HFF-Myc (cell line): Measurements from ENCODE around the gene UBE2E3.
"Not testable (repeated sequence)": the region's sequence is repeated elsewhere in the genome, so short reads cannot be mapped to it uniquely, and the experiment has no call there.

ENCODE experiments used
- DNase-seq: peaks from one replicate; pipeline ENCODE4 v3.0.0-alpha.2; 2011; ENCODE audit warnings: low read depth; ENCODE audit errors: extremely low read depth
- H3K4me3 ChIP-seq: replicated peaks from 2 replicates; pipeline ENCODE4 v1.5.1; 2011; ENCODE audit warnings: low read depth, mild to moderate bottlenecking, control low read depth, low read length
- CTCF ChIP-seq: IDR thresholded peaks from 2 replicates; pipeline ENCODE4 v1.5.1; 2012; ENCODE audit warnings: mild to moderate bottlenecking, low read depth, low read length, control low read depth; ENCODE audit errors: missing control alignments

Gene UBE2E3

GRCh38 chr2:181022652-181023051, 42.2 kb downstream of the UBE2E3 start:
- TF ChIP-seq CTCF, result no peak
- DNase-seq, result no peak
- no peak overlapping the region for H3K4me3 ChIP-seq

GRCh38 chr2:181025004-181025403, 44.6 kb downstream of the UBE2E3 start:
- DNase-seq, result no peak
- no peak for TF ChIP-seq CTCF
- no peak overlapping the region for H3K4me3 ChIP-seq

- DNase-seq, result no peak
- H3K4me3 ChIP-seq, result no peak overlapping the region
- no peak for TF ChIP-seq CTCF
Measured at GRCh38 chr2:181036445-181036844, 56.0 kb downstream of the UBE2E3 start.

GRCh38 chr2:181036848-181037603, 56.6 kb downstream of the UBE2E3 start:
- no peak for TF ChIP-seq CTCF
- DNase-seq, result no peak
- no peak overlapping the region for H3K4me3 ChIP-seq

- no peak overlapping the region for H3K4me3 ChIP-seq
- no peak for TF ChIP-seq CTCF
- DNase-seq, result no peak
Measured at GRCh38 chr2:181037922-181038321, 57.5 kb downstream of the UBE2E3 start.

- DNase-seq, result no peak
- TF ChIP-seq CTCF, result no peak
Measured at GRCh38 chr2:181038796-181039195, 58.4 kb downstream of the UBE2E3 start.

GRCh38 chr2:181040839-181041238, 60.4 kb downstream of the UBE2E3 start:
- DNase-seq, H3K4me3 ChIP-seq: not testable (repeated sequence)

More at GRCh38 chr2:181038796-181039195, 58.4 kb downstream of the UBE2E3 start:
- no peak overlapping the region for H3K4me3 ChIP-seq
